H9 (cell line): Measurements from ENCODE around the gene PRKACA. TPM values are rescaled to one million over a fixed set of nuclear protein-coding genes. Genes with fewer than 3 reads are reported as not detected.

Experiments used
- DNase-seq: peaks from one replicate; pipeline ENCODE4 v3.0.0-alpha.2; 2017
- H2AFZ ChIP-seq: one replicate; pipeline ENCODE4 v1.6.1; 2013; ENCODE audit warnings: mild to moderate bottlenecking, low read length, control low read depth, moderate library complexity
- H2AK5ac ChIP-seq: 2 replicates; pipeline ENCODE4 v1.6.1; 2013; ENCODE audit warnings: low read length, control low read depth, mixed read lengths; ENCODE audit not compliant: insufficient read length
- H2BK120ac ChIP-seq: one replicate; pipeline ENCODE4 v1.6.1; 2013; ENCODE audit warnings: low read depth, mild to moderate bottlenecking, low read length, control low read depth, inconsistent platforms; ENCODE audit not compliant: poor library complexity, severe bottlenecking
- H2BK12ac ChIP-seq: 2 replicates; pipeline ENCODE4 v1.6.1; 2013; ENCODE audit warnings: low read length, control low read depth, mixed read lengths, low read depth; ENCODE audit not compliant: insufficient read length
- H2BK15ac ChIP-seq: 2 replicates; pipeline ENCODE4 v1.6.1; 2013; ENCODE audit warnings: low read depth, low read length, control low read depth
- H2BK20ac ChIP-seq: one replicate; pipeline ENCODE4 v1.6.1; 2013; ENCODE audit warnings: low read depth, mild to moderate bottlenecking, low read length, control low read depth, inconsistent platforms; ENCODE audit not compliant: poor library complexity, severe bottlenecking
- H2BK5ac ChIP-seq: 2 replicates; pipeline ENCODE4 v1.6.1; 2013; ENCODE audit warnings: low read length, control low read depth, mixed read lengths; ENCODE audit not compliant: insufficient read length
- H3K14ac ChIP-seq: 2 replicates; pipeline ENCODE4 v1.6.1; 2013; ENCODE audit warnings: low read length, control low read depth; ENCODE audit not compliant: insufficient read depth
- H3K18ac ChIP-seq: 2 replicates; pipeline ENCODE4 v1.6.1; 2013; ENCODE audit warnings: low read depth, mild to moderate bottlenecking, mixed read lengths, low read length, control low read depth; ENCODE audit not compliant: insufficient read length
- H3K23ac ChIP-seq: 2 replicates; pipeline ENCODE4 v1.6.1; 2013; ENCODE audit warnings: low read length, control low read depth, mixed read lengths, low read depth; ENCODE audit not compliant: insufficient read length
- H3K23me2 ChIP-seq: 2 replicates; pipeline ENCODE4 v1.6.1; 2013; ENCODE audit warnings: low read depth, mild to moderate bottlenecking, mixed read lengths, low read length, control low read depth; ENCODE audit not compliant: insufficient read length, poor library complexity, severe bottlenecking
- H3K27ac ChIP-seq: 2 replicates; pipeline ENCODE4 v1.5.1; 2013; ENCODE audit warnings: low read length, control low read depth, mixed read lengths, low read depth; ENCODE audit not compliant: insufficient read length
- H3K27me3 ChIP-seq: 2 replicates; pipeline ENCODE4 v1.6.1; 2013; ENCODE audit warnings: low read length, control low read depth, inconsistent platforms; ENCODE audit not compliant: insufficient read depth
- H3K4ac ChIP-seq: 2 replicates; pipeline ENCODE4 v1.6.1; 2013; ENCODE audit warnings: low read depth, mild to moderate bottlenecking, control low read depth, inconsistent platforms, low read length, moderate library complexity
- H3K4me1 ChIP-seq: 2 replicates; pipeline ENCODE4 v1.6.1; 2013; ENCODE audit warnings: low read length, control low read depth, inconsistent platforms; ENCODE audit not compliant: insufficient read depth
- H3K4me2 ChIP-seq: 2 replicates; pipeline ENCODE4 v1.6.1; 2013; ENCODE audit warnings: low read length, control low read depth, mixed read lengths; ENCODE audit not compliant: insufficient read length, insufficient read depth
- H3K56ac ChIP-seq: 2 replicates; pipeline ENCODE4 v1.6.1; 2013; ENCODE audit warnings: low read depth, mild to moderate bottlenecking, mixed read lengths, low read length, control low read depth; ENCODE audit not compliant: insufficient read length
- H3K79me1 ChIP-seq: 2 replicates; pipeline ENCODE4 v1.6.1; 2013; ENCODE audit warnings: low read depth, mild to moderate bottlenecking, moderate library complexity, low read length, control low read depth, inconsistent platforms; ENCODE audit not compliant: insufficient read depth, poor library complexity, severe bottlenecking
- H3K79me2 ChIP-seq: 2 replicates; pipeline ENCODE4 v1.6.1; 2013; ENCODE audit warnings: low read length, control low read depth, inconsistent platforms; ENCODE audit not compliant: insufficient read depth
- H3K9ac ChIP-seq: 2 replicates; pipeline ENCODE4 v1.6.1; 2013; ENCODE audit warnings: low read length, control low read depth, mixed read lengths; ENCODE audit not compliant: insufficient read length; ENCODE audit errors: extremely low read depth
- H3K9me3 ChIP-seq: one replicate; pipeline ENCODE4 v1.6.1; 2013; ENCODE audit warnings: low read depth, low read length, inconsistent platforms; ENCODE audit not compliant: control insufficient read depth
- H3T11ph ChIP-seq: one replicate; pipeline ENCODE4 v1.6.1; 2013; ENCODE audit warnings: mild to moderate bottlenecking, low read length, control low read depth, inconsistent platforms
- H4K20me1 ChIP-seq: one replicate; pipeline ENCODE4 v1.6.1; 2013; ENCODE audit not compliant: control insufficient read depth, insufficient read length, insufficient read depth
- H4K5ac ChIP-seq: 2 replicates; pipeline ENCODE4 v1.6.1; 2013; ENCODE audit warnings: low read depth, mild to moderate bottlenecking, mixed read lengths, low read length, control low read depth; ENCODE audit not compliant: insufficient read length
- H4K8ac ChIP-seq: replicated peaks from 2 replicates; pipeline ENCODE4 v1.6.1; 2013; ENCODE audit warnings: low read length, control low read depth, mixed read lengths, low read depth; ENCODE audit not compliant: insufficient read length
- H4K91ac ChIP-seq: 2 replicates; pipeline ENCODE4 v1.6.1; 2013; ENCODE audit warnings: low read depth, mild to moderate bottlenecking, moderate library complexity, mixed read lengths, low read length, control low read depth; ENCODE audit not compliant: insufficient read length
- H3K27ac Mint-ChIP-seq, 3 experiments: 2 replicates in 2 of 3; 3 replicates in 1 of 3; pipeline ENCODE4 v1.8.0; 2020 to 2021; ENCODE audit warnings: mixed read lengths in 3 of 3, mild to moderate bottlenecking in 1 of 3, moderate library complexity in 1 of 3
- H3K27me3 Mint-ChIP-seq: 2 replicates; pipeline ENCODE4 v1.8.0; 2021; ENCODE audit warnings: low read depth, mild to moderate bottlenecking, moderate library complexity, mixed read lengths
- H3K36me3 Mint-ChIP-seq, 3 experiments: 2 replicates in 2 of 3; 3 replicates in 1 of 3; pipeline ENCODE4 v1.8.0; 2020 to 2021; ENCODE audit warnings: low read depth in 3 of 3, mixed read lengths in 3 of 3; ENCODE audit not compliant: insufficient read depth in 1 of 3
- H3K4me1 Mint-ChIP-seq, 2 experiments: 2 replicates each; pipeline ENCODE4 v1.8.0; 2020; ENCODE audit warnings: mixed read lengths in 2 of 2
- H3K4me3 Mint-ChIP-seq, 2 experiments: 2 replicates in 1 of 2; 3 replicates in 1 of 2; pipeline ENCODE4 v1.8.0; 2020 to 2021; ENCODE audit warnings: mild to moderate bottlenecking in 2 of 2, mixed read lengths in 2 of 2, moderate library complexity in 1 of 2
- H3K9me3 Mint-ChIP-seq, 2 experiments: 2 replicates in 1 of 2; 3 replicates in 1 of 2; pipeline ENCODE4 v1.8.0; 2020; ENCODE audit warnings: mild to moderate bottlenecking in 2 of 2, mixed read lengths in 2 of 2, moderate library complexity in 1 of 2
- CTCF ChIP-seq: fragments of 200-600 bp; sonication (generic); conservative IDR thresholded peaks from 3 replicates; pipeline ENCODE4 v1.8.0; 2021; ENCODE audit warnings: antibody characterized with exemption, mild to moderate bottlenecking
- WGBS: extraction: QIAGEN DNeasy Blood & Tissue Kit; methylation state at CpG from one replicate; pipeline ENCODE4 v1.1.7; 2013; ENCODE audit warnings: missing lambda C conversion rate, low lambda C conversion rate, mixed read lengths; ENCODE audit not compliant: insufficient read length; ENCODE audit errors: extremely low coverage; 5-methylcytosine and 5-hydroxymethylcytosine counted together
- total RNA-seq: library from RNA; stranded (reverse); gene quantifications from 2 replicates; pipeline ENCODE4 v1.2.1, GENCODE V29; 2021

The PRKACA gene
- total RNA-seq, 1 experiment from 2014 or later, result 51.8 TPM

DNA sequence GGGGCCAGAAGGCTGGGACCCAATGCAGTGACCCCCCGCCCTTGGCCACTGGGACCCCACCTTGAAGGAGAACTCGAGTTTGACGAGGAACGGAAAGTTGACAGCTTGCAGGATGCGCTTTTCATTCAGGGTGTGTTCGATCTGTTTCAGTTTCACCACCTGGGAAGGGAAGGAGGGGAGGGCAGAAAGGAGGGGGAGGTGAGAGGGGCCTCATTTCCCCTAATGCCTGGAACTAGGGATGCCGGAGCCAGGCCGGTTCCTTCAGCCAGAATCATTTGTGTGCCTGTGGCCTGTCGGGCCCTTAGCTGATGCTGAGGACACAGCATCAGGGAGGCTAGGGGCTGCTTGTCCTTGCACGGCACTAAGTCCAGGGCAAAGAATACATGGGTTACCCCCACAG lies 14.8 kb downstream of the PRKACA start:
- Histone ChIP-seq H2BK12ac (no peak overlapping the region), H2AK5ac (no peak overlapping the region), H2BK20ac (no peak overlapping the region), H4K91ac (no peak overlapping the region), H3K9ac (no peak overlapping the region), H3K56ac (no peak overlapping the region), H3K79me1 (no peaks in the 10 kb centered on the region), H3K27ac (no peak overlapping the region), H3K4ac (no peak overlapping the region), H3K27me3 (no peaks in the 10 kb centered on the region), H2BK120ac (no peak overlapping the region), H2BK15ac (no peak overlapping the region), H4K8ac (no peak overlapping the region), H3K9me3 (no peaks in the 10 kb centered on the region), H3K18ac (no peak overlapping the region), H3K23me2 (no peaks in the 10 kb centered on the region), H3K79me2 (no peaks in the 10 kb centered on the region), H4K5ac (no peak overlapping the region), H2BK5ac (no peak overlapping the region), H3K4me2 (no peak overlapping the region), H4K20me1 (no peaks in the 10 kb centered on the region), H3K4me1 (no peaks in the 10 kb centered on the region), H3K14ac (no peak overlapping the region), H2AFZ (no peak overlapping the region), H3K23ac (no peak overlapping the region), H3T11ph (no peak overlapping the region)
- H3K36me3 Mint-ChIP-seq, result peaks cover 2 to 28% (median 8%) of the 10 kb centered on the region in 3 experiments; a peak in 4 of 7 replicates
- H3K27me3 Mint-ChIP-seq, result no peaks in the 10 kb centered on the region
- no peak overlapping the region for H3K4me3 Mint-ChIP-seq
- H3K27ac Mint-ChIP-seq, result no peak overlapping the region
- no CpG with 5 or more reads among the region's 10 CpGs for WGBS
- no peaks in the 10 kb centered on the region for H3K9me3 Mint-ChIP-seq
- no peak for TF ChIP-seq CTCF
- no peaks in the 10 kb centered on the region for H3K4me1 Mint-ChIP-seq
- DNase-seq, result no peak
